Neural cell (in vitro differentiated cells): ENCODE results near the gene HIVEP3.

Source experiments
- CTCF ChIP-seq: fragments of 450-650 bp; IDR thresholded peaks from 2 replicates; pipeline ENCODE4 v1.5.1; 2014; ENCODE audit warnings: antibody characterized with exemption, mild to moderate bottlenecking, moderate library complexity; ENCODE audit not compliant: poor library complexity, severe bottlenecking
- EP300 ChIP-seq: fragments of 450-650 bp; conservative IDR thresholded peaks from 2 replicates; pipeline ENCODE4 v1.6.1; 2014; ENCODE audit warnings: antibody characterized with exemption, mild to moderate bottlenecking, moderate library complexity; ENCODE audit not compliant: poor library complexity, severe bottlenecking
- EZH2 ChIP-seq: fragments of 200-600, 300-800 bp; shearing (Covaris generic), sonication (generic); IDR thresholded peaks from 2 replicates; pipeline ENCODE4 v1.6.1; 2014; ENCODE audit warnings: antibody characterized with exemption, low read length, borderline replicate concordance, mild to moderate bottlenecking; ENCODE audit not compliant: insufficient read depth, poor library complexity, severe bottlenecking
- MXI1 ChIP-seq: fragments of 450-650 bp; conservative IDR thresholded peaks from 2 replicates; pipeline ENCODE4 v1.6.1; 2014; ENCODE audit warnings: antibody characterized with exemption, mild to moderate bottlenecking; ENCODE audit not compliant: poor library complexity, severe bottlenecking
- POLR2AphosphoS5 ChIP-seq: IDR thresholded peaks from 2 replicates; pipeline ENCODE4 v1.6.1; 2012
- RAD21 ChIP-seq: fragments of 450-650 bp; conservative IDR thresholded peaks from 2 replicates; pipeline ENCODE4 v1.6.1; 2014; ENCODE audit warnings: antibody characterized with exemption, mild to moderate bottlenecking, moderate library complexity
- REST ChIP-seq: IDR thresholded peaks from 2 replicates; pipeline ENCODE4 v1.6.1; 2012; ENCODE audit warnings: borderline replicate concordance
- SMC3 ChIP-seq: fragments of 450-650 bp; conservative IDR thresholded peaks from 2 replicates; pipeline ENCODE4 v1.6.1; 2014; ENCODE audit warnings: antibody characterized with exemption, mild to moderate bottlenecking, moderate library complexity; ENCODE audit not compliant: poor library complexity
- TAF1 ChIP-seq: IDR thresholded peaks from 2 replicates; pipeline ENCODE4 v1.6.1; 2012; ENCODE audit warnings: low read depth

GRCh38 chr1:41895552-41895951 is 23.2 kb downstream of the HIVEP3 start:
- TF ChIP-seq CTCF (no peak), SMC3 (no peak), MXI1 (no peak), EP300 (no peak), POLR2AphosphoS5 (no peak), EZH2 (no peak), REST (no peak), RAD21 (no peak), TAF1 (no peak)
